ENCODE data around the gene ARMS2. TPM values are rescaled to one million over a fixed set of nuclear protein-coding genes. Genes with fewer than 3 reads are reported as not detected.

The ARMS2 gene
- polyA plus RNA-seq, 1 of the 3 experiments (the other 2 are of a cell fraction) = not detected

GRCh38 chr10:122500726-122501125, 46.3 kb downstream of the ARMS2 start:
- Histone ChIP-seq H3K9ac (no peak overlapping the region), H3K27me3 (ENCODE audit: insufficient read depth) (no peaks in the 10 kb centered on the region), H3F3A (replicated peaks; ENCODE audit: insufficient read depth) (peaks cover 6% of the 10 kb centered on the region), H3K4me2 (no peak overlapping the region), H3K9me3 (no peaks in the 10 kb centered on the region), H2AFZ (ENCODE audit: low read depth) (no peak overlapping the region), H4K20me1 (ENCODE audit: insufficient read depth) (no peaks in the 10 kb centered on the region), H3K9me2 (no peaks in the 10 kb centered on the region), H3K79me2 (ENCODE audit: insufficient read depth) (peaks cover 9% of the 10 kb centered on the region; the same call in 1 of the 2 replicates), H3K4me1 (ENCODE audit: control insufficient read depth in 1 of 2, insufficient read depth in 2 of 2, low read depth in 1 of 2, low read length in 1 of 2) (peaks cover 17% of the 10 kb centered on the region in 2 experiments), H3K4me3 (ENCODE audit: low read depth in 2 of 2, low read length in 1 of 2) (no peak overlapping the region), H3K36me3 (replicated peaks in 1 of 2; ENCODE audit: control insufficient read depth in 1 of 2, insufficient read depth in 2 of 2, low read length in 1 of 2) (peaks cover 0 to 6% of the 10 kb centered on the region in 2 experiments), H3K27ac (ENCODE audit: low read depth in 2 of 2, low read length in 1 of 2) (no peak overlapping the region)
- 78% methylated on average over 5 of the region's 6 CpGs for WGBS (ENCODE audit: low lambda C conversion rate)
- POLR2A ChIA-PET = no interaction called here
- DNase-seq = no peak
- TF ChIP-seq TEAD4 (IDR thresholded peaks at IDR 0.05; ENCODE audit: borderline replicate concordance, insufficient read depth) = no peak
- no peak for TF ChIP-seq FOXM1 (IDR thresholded peaks at IDR 0.05; ENCODE audit: low read depth)
- TF ChIP-seq SMC3 (IDR thresholded peaks at IDR 0.05; ENCODE audit: low read depth, low read length) = no peak
- no peak for TF ChIP-seq EP300 (IDR thresholded peaks at IDR 0.05; ENCODE audit: borderline replicate concordance in 1 of 2, low read depth in 1 of 2, low read length in 1 of 2)
- TF ChIP-seq MAX (IDR thresholded peaks at IDR 0.05; ENCODE audit: low read depth) = no peak
- TF ChIP-seq, protein P1, sequence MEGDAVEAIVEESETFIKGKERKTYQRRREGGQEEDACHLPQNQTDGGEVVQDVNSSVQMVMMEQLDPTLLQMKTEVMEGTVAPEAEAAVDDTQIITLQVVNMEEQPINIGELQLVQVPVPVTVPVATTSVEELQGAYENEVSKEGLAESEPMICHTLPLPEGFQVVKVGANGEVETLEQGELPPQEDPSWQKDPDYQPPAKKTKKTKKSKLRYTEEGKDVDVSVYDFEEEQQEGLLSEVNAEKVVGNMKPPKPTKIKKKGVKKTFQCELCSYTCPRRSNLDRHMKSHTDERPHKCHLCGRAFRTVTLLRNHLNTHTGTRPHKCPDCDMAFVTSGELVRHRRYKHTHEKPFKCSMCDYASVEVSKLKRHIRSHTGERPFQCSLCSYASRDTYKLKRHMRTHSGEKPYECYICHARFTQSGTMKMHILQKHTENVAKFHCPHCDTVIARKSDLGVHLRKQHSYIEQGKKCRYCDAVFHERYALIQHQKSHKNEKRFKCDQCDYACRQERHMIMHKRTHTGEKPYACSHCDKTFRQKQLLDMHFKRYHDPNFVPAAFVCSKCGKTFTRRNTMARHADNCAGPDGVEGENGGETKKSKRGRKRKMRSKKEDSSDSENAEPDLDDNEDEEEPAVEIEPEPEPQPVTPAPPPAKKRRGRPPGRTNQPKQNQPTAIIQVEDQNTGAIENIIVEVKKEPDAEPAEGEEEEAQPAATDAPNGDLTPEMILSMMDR (IDR thresholded peaks at IDR 0.05) = no peak
- no peak for TF ChIP-seq SIN3A (IDR thresholded peaks at IDR 0.05; ENCODE audit: borderline replicate concordance, low read depth, low read length)
- TF ChIP-seq RAD21 (IDR thresholded peaks at IDR 0.05; ENCODE audit: low read length) = no peak
- TF ChIP-seq, protein P2, sequence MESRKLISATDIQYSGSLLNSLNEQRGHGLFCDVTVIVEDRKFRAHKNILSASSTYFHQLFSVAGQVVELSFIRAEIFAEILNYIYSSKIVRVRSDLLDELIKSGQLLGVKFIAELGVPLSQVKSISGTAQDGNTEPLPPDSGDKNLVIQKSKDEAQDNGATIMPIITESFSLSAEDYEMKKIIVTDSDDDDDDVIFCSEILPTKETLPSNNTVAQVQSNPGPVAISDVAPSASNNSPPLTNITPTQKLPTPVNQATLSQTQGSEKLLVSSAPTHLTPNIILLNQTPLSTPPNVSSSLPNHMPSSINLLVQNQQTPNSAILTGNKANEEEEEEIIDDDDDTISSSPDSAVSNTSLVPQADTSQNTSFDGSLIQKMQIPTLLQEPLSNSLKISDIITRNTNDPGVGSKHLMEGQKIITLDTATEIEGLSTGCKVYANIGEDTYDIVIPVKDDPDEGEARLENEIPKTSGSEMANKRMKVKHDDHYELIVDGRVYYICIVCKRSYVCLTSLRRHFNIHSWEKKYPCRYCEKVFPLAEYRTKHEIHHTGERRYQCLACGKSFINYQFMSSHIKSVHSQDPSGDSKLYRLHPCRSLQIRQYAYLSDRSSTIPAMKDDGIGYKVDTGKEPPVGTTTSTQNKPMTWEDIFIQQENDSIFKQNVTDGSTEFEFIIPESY (IDR thresholded peaks at IDR 0.05; ENCODE audit: borderline replicate concordance, low read depth) = no peak
- no peak for TF ChIP-seq RCOR1 (IDR thresholded peaks at IDR 0.05; ENCODE audit: low read length)
- no peak for TF ChIP-seq ELF1 (IDR thresholded peaks at IDR 0.05)
- TF ChIP-seq FOSL2 (IDR thresholded peaks at IDR 0.05; ENCODE audit: borderline replicate concordance, low read depth) = no peak
- TF ChIP-seq POLR2AphosphoS5 (IDR thresholded peaks at IDR 0.05; ENCODE audit: low read depth, low read length) = no peak
- no peak for TF ChIP-seq USF2 (IDR thresholded peaks at IDR 0.05; ENCODE audit: borderline replicate concordance, low read depth, low read length)
- TF ChIP-seq TAF1 (IDR thresholded peaks at IDR 0.05; ENCODE audit: borderline replicate concordance, low read depth, low read length) = no peak
- TF ChIP-seq, protein P3, sequence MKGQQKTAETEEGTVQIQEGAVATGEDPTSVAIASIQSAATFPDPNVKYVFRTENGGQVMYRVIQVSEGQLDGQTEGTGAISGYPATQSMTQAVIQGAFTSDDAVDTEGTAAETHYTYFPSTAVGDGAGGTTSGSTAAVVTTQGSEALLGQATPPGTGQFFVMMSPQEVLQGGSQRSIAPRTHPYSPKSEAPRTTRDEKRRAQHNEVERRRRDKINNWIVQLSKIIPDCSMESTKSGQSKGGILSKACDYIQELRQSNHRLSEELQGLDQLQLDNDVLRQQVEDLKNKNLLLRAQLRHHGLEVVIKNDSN (IDR thresholded peaks at IDR 0.05; ENCODE audit: borderline replicate concordance, low read depth) = no peak
- TF ChIP-seq GATA2 (CRISPR knock-in tag; IDR thresholded peaks at IDR 0.05) = no peak
- no peak for TF ChIP-seq GABPA (IDR thresholded peaks at IDR 0.05; ENCODE audit: low read depth)
- CTCF ChIA-PET = no interaction called here
